Thyroid gland (tissue), 4 donors: ENCODE data around the gene CHMP4A. TPM values are rescaled to one million over a fixed set of nuclear protein-coding genes. Genes with fewer than 3 reads are reported as not detected.

ENCODE experiments used
- DNase-seq, 2 donors: peaks; one replicate each; pipeline ENCODE4 v3.0.0-alpha.2; 2019
- H3K27ac ChIP-seq, 3 donors: fragments of 200-600 bp; sonication (generic); 1 replicate in 2 of 3; 2 replicates in 1 of 3; pipeline ENCODE4 v1.5.1; 2016 to 2019; ENCODE audit warnings: mild to moderate bottlenecking in 1 of 3, moderate library complexity in 1 of 3
- H3K27me3 ChIP-seq: fragments of 200-600 bp; sonication (generic); one replicate; pipeline ENCODE4 v1.5.1; 2019
- H3K36me3 ChIP-seq, 2 donors: fragments of 200-600 bp; sonication (generic); one replicate each; pipeline ENCODE4 v1.5.1; 2016 to 2019
- H3K4me1 ChIP-seq, 2 donors: fragments of 200-600 bp; sonication (generic); one replicate each; pipeline ENCODE4 v1.5.1; 2017 to 2019
- H3K4me3 ChIP-seq, 3 donors: fragments of 200-600 bp; sonication (generic); replicated peaks in 1 of 3; 1 replicate in 2 of 3; 2 replicates in 1 of 3; pipeline ENCODE4 v1.5.1; 2016; ENCODE audit warnings: mild to moderate bottlenecking in 1 of 3
- H3K9me3 ChIP-seq: fragments of 200-600 bp; sonication (generic); one replicate; pipeline ENCODE4 v1.5.1; 2017
- CTCF ChIP-seq, 6 experiments: fragments of 200-600 bp in 3 of 6; fragments of 450-650 bp in 3 of 6; sonication (generic) in 3 of 6; IDR thresholded peaks; one replicate each; pipeline ENCODE4 v1.5.1; 2016 to 2019; ENCODE audit warnings: antibody characterized with exemption in 6 of 6, mild to moderate bottlenecking in 2 of 6, inconsistent platforms in 1 of 6, moderate library complexity in 1 of 6
- POLR2A ChIP-seq, 2 donors: fragments of 450-650 bp; IDR thresholded peaks; one replicate each; pipeline ENCODE4 v1.6.1; 2017; ENCODE audit warnings: antibody characterized with exemption in 2 of 2, mild to moderate bottlenecking in 2 of 2, moderate library complexity in 1 of 2
- WGBS, 2 donors: methylation state at CpG; one replicate each; pipeline ENCODE4 v1.1.5; 2017; 5-methylcytosine and 5-hydroxymethylcytosine counted together
- intact Hi-C: fragments of 100-400 bp; cut with DNase I; formaldehyde crosslinking; loops from one replicate; pipeline ENCODE4 v1.15.1; 2023
- total RNA-seq, 4 donors: library from RNA; depleted of rRNA; stranded (reverse); fragments of >200 nt; gene quantifications; one replicate each; pipeline ENCODE4 v1.2.3, GENCODE V29; 2016

Gene CHMP4A
- total RNA-seq, 4 donors from 2014 or later, result 26.5 to 60.2 (median 46.2) TPM

GRCh38 chr14:24185741-24186140 is 27.5 kb downstream of the CHMP4A start:
- WGBS, 2 donors, result 94 to 98% methylated on average over 10 to 11 of the region's 11 CpGs
- Histone ChIP-seq H3K36me3 (peaks cover 32 to 46% of the 10 kb centered on the region in 2 donors), H3K9me3 (no peaks in the 10 kb centered on the region), H3K27ac (no peak overlapping the region), H3K4me3 (no peak overlapping the region), H3K4me1 (peaks cover 8 to 13% of the 10 kb centered on the region in 2 donors), H3K27me3 (no peaks in the 10 kb centered on the region)
- DNase-seq, result no peak
- intact Hi-C loops, result no loop called here
- TF ChIP-seq CTCF (IDR thresholded peaks at IDR 0.05) (no peak), POLR2A (IDR thresholded peaks at IDR 0.05) (no peak)

GRCh38 chr14:24185026-24185425 is 28.3 kb downstream of the CHMP4A start:
- Histone ChIP-seq H3K27ac (no peak overlapping the region), H3K27me3 (no peaks in the 10 kb centered on the region), H3K4me1 (peaks cover 8 to 20% of the 10 kb centered on the region in 2 donors), H3K9me3 (no peaks in the 10 kb centered on the region), H3K4me3 (no peak overlapping the region), H3K36me3 (peaks cover 36 to 47% of the 10 kb centered on the region in 2 donors)
- TF ChIP-seq CTCF (IDR thresholded peaks at IDR 0.05) (no peak), POLR2A (IDR thresholded peaks at IDR 0.05) (no peak)
- intact Hi-C loops, result no loop called here
- DNase-seq, result no peak
- 96 to 99% methylated on average over 7 of the region's 7 CpGs for WGBS, 2 donors

DNA sequence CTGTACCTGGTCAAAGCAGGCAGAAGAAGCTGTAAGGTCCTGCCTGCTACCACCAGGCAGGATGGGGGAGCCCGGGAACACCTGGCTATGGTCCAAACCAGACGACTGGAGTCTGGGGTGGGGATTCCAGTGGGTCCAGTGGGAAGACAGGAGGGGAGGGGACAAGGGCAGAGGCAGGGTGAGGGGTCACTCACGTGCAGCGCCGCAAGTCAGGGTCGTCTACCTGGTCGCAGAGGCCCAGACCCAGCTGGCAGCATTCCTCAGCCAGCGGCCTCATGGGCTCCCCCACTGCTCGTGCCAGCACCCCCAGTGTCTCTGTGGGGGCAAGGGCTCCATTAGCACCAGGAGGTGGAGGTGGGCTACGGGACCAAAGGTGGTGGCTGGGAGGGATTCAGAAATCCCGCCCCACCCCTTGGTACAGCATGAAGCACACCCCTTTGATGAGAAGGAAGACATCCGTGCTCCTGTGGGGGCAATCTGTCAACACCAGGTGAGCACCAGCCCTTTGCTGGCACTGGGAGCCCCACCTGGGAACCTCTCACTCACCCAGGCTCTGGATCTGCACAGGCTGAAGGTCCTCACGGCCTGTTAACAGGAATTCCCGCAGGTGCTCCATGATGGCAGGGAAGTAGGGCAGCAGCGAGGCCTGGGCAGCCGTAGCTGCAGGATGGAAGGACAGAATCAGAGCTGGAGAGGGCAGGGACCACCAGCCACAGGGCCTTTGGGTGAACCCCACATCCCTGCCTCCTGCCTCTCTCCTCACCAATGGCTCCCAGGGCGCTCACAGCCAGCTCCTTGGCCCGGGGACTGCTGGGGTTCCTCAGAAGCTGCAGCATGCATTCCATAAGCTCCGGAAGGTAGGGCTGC is 29.0 kb downstream of the CHMP4A start:
- intact Hi-C loops, result no loop called here
- 84 to 91% methylated on average over 6 to 17 of the region's 19 CpGs for WGBS, 2 donors
- peaks cover 8 to 27% of the 10 kb centered on the region in 2 donors for H3K4me1 ChIP-seq

DNA sequence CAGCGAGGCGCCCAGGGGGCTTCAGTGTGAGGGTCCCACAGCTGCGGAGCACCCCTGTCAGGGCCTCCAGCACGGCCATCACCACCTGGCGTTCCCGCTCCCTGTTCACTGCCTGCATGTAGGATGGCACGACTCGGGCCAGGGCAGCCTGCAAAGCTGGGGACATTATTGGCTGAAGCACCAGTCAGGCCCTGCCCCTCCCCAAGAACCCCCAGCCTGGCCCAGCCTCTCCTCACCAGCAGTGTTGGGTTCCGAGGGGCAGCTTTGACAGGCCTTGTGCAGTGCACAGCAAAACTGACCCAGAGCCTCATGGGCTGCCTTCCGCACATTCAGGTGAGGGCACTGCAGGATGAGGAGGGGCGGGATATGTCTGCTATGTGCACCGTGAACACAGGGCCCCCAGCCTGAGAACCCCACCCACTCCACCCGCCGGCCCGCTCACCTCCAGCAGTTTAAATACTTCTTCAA is 30.2 kb downstream of the CHMP4A start:
- Histone ChIP-seq H3K27me3 (no peaks in the 10 kb centered on the region), H3K36me3 (peaks cover 43 to 47% of the 10 kb centered on the region in 2 donors), H3K4me3 (no peak overlapping the region), H3K27ac (no peak overlapping the region), H3K4me1 (peaks cover 7 to 26% of the 10 kb centered on the region in 2 donors), H3K9me3 (no peaks in the 10 kb centered on the region)
- no peak for DNase-seq
- intact Hi-C loops, result no loop called here
- no peak for TF ChIP-seq POLR2A (IDR thresholded peaks at IDR 0.05)
- TF ChIP-seq CTCF (IDR thresholded peaks at IDR 0.05), result no peak
- 91 to 94% methylated on average over 3 to 13 of the region's 15 CpGs for WGBS, 2 donors

More for the DNA sequence above, 29.0 kb downstream of the CHMP4A start:
- no peak overlapping the region for H3K27ac ChIP-seq
- H3K9me3 ChIP-seq, result no peaks in the 10 kb centered on the region
- no peak for TF ChIP-seq CTCF (IDR thresholded peaks at IDR 0.05)
- TF ChIP-seq POLR2A (IDR thresholded peaks at IDR 0.05), result no peak
- H3K27me3 ChIP-seq, result no peaks in the 10 kb centered on the region
- no peak for DNase-seq
- H3K36me3 ChIP-seq, result peaks cover 36 to 47% of the 10 kb centered on the region in 2 donors
- H3K4me3 ChIP-seq, result no peak overlapping the region
